Measurements from ENCODE around the gene SYMPK. TPM values are rescaled to one million over a fixed set of nuclear protein-coding genes. Genes with fewer than 3 reads are reported as not detected.

Gene SYMPK
- polyA plus RNA-seq, 1 of the 3 experiments (the other 2 are of a cell fraction), result 92.7 TPM

- no peak overlapping the region for H3K4me3 ChIP-seq (ENCODE audit: low read depth in 2 of 2, low read length in 1 of 2)
- H3K9me2 ChIP-seq, result no peaks in the 10 kb centered on the region
- WGBS (ENCODE audit: low lambda C conversion rate), result 91% methylated on average over 9 of the region's 12 CpGs
- no peaks in the 10 kb centered on the region for H3F3A ChIP-seq (replicated peaks; ENCODE audit: insufficient read depth)
- H2AFZ ChIP-seq (ENCODE audit: low read depth), result no peak overlapping the region
- H4K20me1 ChIP-seq (ENCODE audit: insufficient read depth), result no peaks in the 10 kb centered on the region
- H3K79me2 ChIP-seq (ENCODE audit: insufficient read depth), result no peaks in the 10 kb centered on the region
- CTCF ChIA-PET, result interaction anchor here (1.5 to 10.9 kb wide), 3 partner anchors 8 to 84 kb away, joined by 3 to 137 read pairs (median 4); partner anchors contain the start of gene RSPH6A
- H3K9me3 ChIP-seq, result no peaks in the 10 kb centered on the region
- H3K27ac ChIP-seq (ENCODE audit: low read depth in 2 of 2, low read length in 1 of 2), result no peak overlapping the region; a peak in 1 of 4 replicates
- H3K36me3 ChIP-seq (replicated peaks in 1 of 2; ENCODE audit: control insufficient read depth in 1 of 2, insufficient read depth in 2 of 2, low read length in 1 of 2), result peaks cover 3 to 73% of the 10 kb centered on the region in 2 experiments
- TF ChIP-seq MXI1 (IDR thresholded peaks at IDR 0.05; ENCODE audit: low read depth, low read length) (no peak), ZBTB33 (IDR thresholded peaks at IDR 0.05; ENCODE audit: borderline replicate concordance, low read depth) (no peak), SMC3 (IDR thresholded peaks at IDR 0.05; ENCODE audit: low read depth, low read length) (no peak), FOSL2 (IDR thresholded peaks at IDR 0.05; ENCODE audit: borderline replicate concordance, low read depth) (no peak), YY1 (IDR thresholded peaks at IDR 0.05; ENCODE audit: low read depth) (no peak), USF2 (IDR thresholded peaks at IDR 0.05; ENCODE audit: borderline replicate concordance, low read depth, low read length) (no peak), TEAD4 (IDR thresholded peaks at IDR 0.05; ENCODE audit: borderline replicate concordance, insufficient read depth) (no peak), IRF3 (IDR thresholded peaks at IDR 0.05; ENCODE audit: low read depth, low read length) (no peak), GABPA (IDR thresholded peaks at IDR 0.05; ENCODE audit: low read depth) (no peak), GATA2 (CRISPR knock-in tag; IDR thresholded peaks at IDR 0.05) (no peak), REST (IDR thresholded peaks at IDR 0.05; ENCODE audit: low read depth, low read length) (no peak), RCOR1 (IDR thresholded peaks at IDR 0.05; ENCODE audit: low read length) (no peak), FOXM1 (IDR thresholded peaks at IDR 0.05; ENCODE audit: low read depth) (no peak), RXRA (IDR thresholded peaks at IDR 0.05; ENCODE audit: borderline replicate concordance, low read depth) (no peak), CTCF (IDR thresholded peaks at IDR 0.05) (no peak)
- DNase-seq, result no peak
- H3K27me3 ChIP-seq (ENCODE audit: insufficient read depth), result no peaks in the 10 kb centered on the region
- H3K4me1 ChIP-seq (ENCODE audit: control insufficient read depth in 1 of 2, insufficient read depth in 2 of 2, low read depth in 1 of 2, low read length in 1 of 2), result peaks cover 0 to 17% of the 10 kb centered on the region in 2 experiments; a peak in 1 of 4 replicates
- H3K9ac ChIP-seq, result no peak overlapping the region
- POLR2A ChIA-PET, result no interaction called here
- no peak overlapping the region for H3K4me2 ChIP-seq
These were observed 38.9 kb downstream of the SYMPK start for GRCh38 chr19:45824041-45824471.

All from SK-N-SH (cell line).